ENCODE measurements around the gene TMEM117.

The TMEM117 gene

DNA sequence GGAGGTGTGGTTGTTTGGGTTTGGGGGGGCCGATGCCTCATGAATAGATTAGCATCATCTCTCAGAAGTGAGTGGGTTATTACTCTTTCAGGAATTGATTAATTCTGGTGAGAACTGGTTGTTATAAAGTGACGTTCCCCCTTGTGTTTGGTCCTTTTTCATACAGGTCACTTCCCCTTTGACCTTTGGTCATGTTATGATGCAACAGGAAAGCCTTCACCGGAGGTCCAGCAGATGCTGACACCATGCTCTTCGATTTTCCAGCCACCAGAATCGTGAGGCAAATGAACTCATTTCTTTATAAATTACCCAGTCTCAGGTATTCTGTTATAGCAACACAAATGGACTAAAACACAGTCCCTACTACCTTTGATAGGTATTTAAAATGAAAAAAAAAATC lies 600.9 kb downstream of the TMEM117 start:
- Mint-ChIP-seq H3K36me3 (no peaks in the 10 kb centered on the region), H3K4me3 (no peak overlapping the region)

More for the DNA sequence above, 600.9 kb downstream of the TMEM117 start:
- H3K4me1 Mint-ChIP-seq, result no peaks in the 10 kb centered on the region
- no peaks in the 10 kb centered on the region for H3K27me3 Mint-ChIP-seq
- CTCF ChIA-PET, result interaction anchor here (0.7 kb wide), 1 partner anchor 166 kb away, joined by 4 read pairs; no protein-coding TSS in a partner anchor
- no peak overlapping the region for H3K27ac Mint-ChIP-seq
- no peak for DNase-seq
- H3K9me3 Mint-ChIP-seq, result no peaks in the 10 kb centered on the region
